Measurements from ENCODE around the gene TRIL.

GRCh38 chr7:28942168-28942567, 16.0 kb downstream of the TRIL start:
- TF ChIP-seq POLR2A (IDR thresholded peaks at IDR 0.05) (no peak), CTCF (IDR thresholded peaks at IDR 0.05 in 8 of 11, conservative IDR thresholded peaks at IDR 0.05 in 3 of 11) (no peak)

Measured in spleen (tissue), 7 donors.